NCI-H2227 (cell line): Measurements from ENCODE around the gene LHPP.

Source experiments
- DNase-seq: peaks from one replicate; lab custom pipeline; 2025; ENCODE audit not compliant: unreplicated experiment; lab: John Stamatoyannopoulos, UW

LHPP gene

GRCh38 chr10:124652200-124652599 is 190.6 kb downstream of the LHPP start:
- DNase-seq: no peak

- DNase-seq: no peak
Measured at GRCh38 chr10:124652701-124653100, 191.1 kb downstream of the LHPP start.

GRCh38 chr10:124653311-124653710 is 191.7 kb downstream of the LHPP start:
- DNase-seq: no peak

- no peak for DNase-seq
Measured at GRCh38 chr10:124653811-124654651, 192.4 kb downstream of the LHPP start.

- no peak for DNase-seq
Measured at GRCh38 chr10:124654686-124655085, 193.1 kb downstream of the LHPP start.

GRCh38 chr10:124655191-124656112 is 193.8 kb downstream of the LHPP start:
- DNase-seq: no peak

GRCh38 chr10:124656113-124656490 is 194.5 kb downstream of the LHPP start:
- DNase-seq: no peak

GRCh38 chr10:124656541-124656940 is 194.9 kb downstream of the LHPP start:
- DNase-seq: no peak

- no peak for DNase-seq
Measured at GRCh38 chr10:124657806-124658205, 196.2 kb downstream of the LHPP start.

GRCh38 chr10:124658591-124659242 is 197.1 kb downstream of the LHPP start:
- no peak for DNase-seq

GRCh38 chr10:124659380-124659779 is 197.8 kb downstream of the LHPP start:
- DNase-seq: no peak

- no peak for DNase-seq
Measured at GRCh38 chr10:124660404-124661125, 198.9 kb downstream of the LHPP start.

GRCh38 chr10:124661660-124662180 is 200.1 kb downstream of the LHPP start:
- no peak for DNase-seq

GRCh38 chr10:124663228-124663627 is 201.6 kb downstream of the LHPP start:
- no peak for DNase-seq
